Smooth muscle cell (in vitro differentiated cells): ENCODE data around the gene MEX3C. TPM values are rescaled to one million over a fixed set of nuclear protein-coding genes. Genes with fewer than 3 reads are reported as not detected.

Experiments
- DNase-seq: peaks from one replicate; lab custom pipeline; 2025; ENCODE audit not compliant: unreplicated experiment; lab: John Stamatoyannopoulos, UW
- H2AFZ ChIP-seq: fragments of 200-600 bp; sonication (generic); 2 replicates; pipeline ENCODE4 v1.6.0; 2016; ENCODE audit warnings: antibody characterized with exemption, low read depth, mild to moderate bottlenecking
- H3F3A ChIP-seq: fragments of 200-600 bp; sonication (generic); 2 replicates; pipeline ENCODE4 v1.6.0; 2017; ENCODE audit warnings: antibody characterized with exemption, low read depth
- H3K27ac ChIP-seq: fragments of 200-600 bp; sonication (generic); 2 replicates; pipeline ENCODE4 v1.5.1; 2016; ENCODE audit warnings: low read depth, mild to moderate bottlenecking
- H3K27me3 ChIP-seq: fragments of 200-600 bp; sonication (generic); 2 replicates; pipeline ENCODE4 v1.6.1; 2016; ENCODE audit warnings: low read depth, mild to moderate bottlenecking
- H3K36me3 ChIP-seq: fragments of 200-600 bp; sonication (generic); 2 replicates; pipeline ENCODE4 v1.5.1; 2016; ENCODE audit warnings: low read depth
- H3K4me1 ChIP-seq: fragments of 200-600 bp; sonication (generic); 2 replicates; pipeline ENCODE4 v1.5.1; 2016; ENCODE audit warnings: low read depth
- H3K4me2 ChIP-seq: fragments of 200-600 bp; sonication (generic); 2 replicates; pipeline ENCODE4 v1.6.0; 2016; ENCODE audit warnings: mild to moderate bottlenecking
- H3K4me3 ChIP-seq: fragments of 200-600 bp; sonication (generic); 2 replicates; pipeline ENCODE4 v1.5.1; 2016; ENCODE audit warnings: mild to moderate bottlenecking
- H3K79me2 ChIP-seq: fragments of 200-600 bp; sonication (generic); 2 replicates; pipeline ENCODE4 v1.6.0; 2016; ENCODE audit warnings: low read depth, mild to moderate bottlenecking
- H3K9ac ChIP-seq: fragments of 200-600 bp; sonication (generic); 2 replicates; pipeline ENCODE4 v1.6.0; 2016; ENCODE audit warnings: low read depth
- H3K9me3 ChIP-seq: fragments of 200-600 bp; sonication (generic); replicated peaks from 2 replicates; pipeline ENCODE4 v1.5.1; 2016; ENCODE audit warnings: low read depth
- H4K20me1 ChIP-seq: fragments of 200-600 bp; sonication (generic); 2 replicates; pipeline ENCODE4 v1.6.0; 2016; ENCODE audit warnings: low read depth
- WGBS: methylation state at CpG from one replicate; pipeline ENCODE4 v1.1.7; 2016; ENCODE audit warnings: low lambda C conversion rate; 5-methylcytosine and 5-hydroxymethylcytosine counted together
- polyA plus RNA-seq: library from polyadenylated mRNA; unstranded; fragments of >200 nt; fragmentation: Nextera tagmentation; extraction: Ambion mirVana; gene quantifications from 2 replicates; pipeline ENCODE4 v1.2.1, GENCODE V29; 2016
- total RNA-seq: library from RNA; depleted of rRNA; stranded (reverse); fragments of >200 nt; gene quantifications from 2 replicates; pipeline ENCODE4 v1.2.3, GENCODE V29; 2014
- TF ChIP-seq, protein P1 (sequence below): fragments of 200-600 bp; sonication (generic); IDR thresholded peaks from 2 replicates; pipeline ENCODE4 v1.5.1; 2017; ENCODE audit warnings: borderline replicate concordance, mild to moderate bottlenecking, antibody characterized with exemption; ENCODE audit not compliant: insufficient read depth, poor library complexity, severe bottlenecking

Gene MEX3C
- total and polyA plus RNA-seq, 2 experiments from 2014 or later = 34.4 to 81.4 TPM

DNA sequence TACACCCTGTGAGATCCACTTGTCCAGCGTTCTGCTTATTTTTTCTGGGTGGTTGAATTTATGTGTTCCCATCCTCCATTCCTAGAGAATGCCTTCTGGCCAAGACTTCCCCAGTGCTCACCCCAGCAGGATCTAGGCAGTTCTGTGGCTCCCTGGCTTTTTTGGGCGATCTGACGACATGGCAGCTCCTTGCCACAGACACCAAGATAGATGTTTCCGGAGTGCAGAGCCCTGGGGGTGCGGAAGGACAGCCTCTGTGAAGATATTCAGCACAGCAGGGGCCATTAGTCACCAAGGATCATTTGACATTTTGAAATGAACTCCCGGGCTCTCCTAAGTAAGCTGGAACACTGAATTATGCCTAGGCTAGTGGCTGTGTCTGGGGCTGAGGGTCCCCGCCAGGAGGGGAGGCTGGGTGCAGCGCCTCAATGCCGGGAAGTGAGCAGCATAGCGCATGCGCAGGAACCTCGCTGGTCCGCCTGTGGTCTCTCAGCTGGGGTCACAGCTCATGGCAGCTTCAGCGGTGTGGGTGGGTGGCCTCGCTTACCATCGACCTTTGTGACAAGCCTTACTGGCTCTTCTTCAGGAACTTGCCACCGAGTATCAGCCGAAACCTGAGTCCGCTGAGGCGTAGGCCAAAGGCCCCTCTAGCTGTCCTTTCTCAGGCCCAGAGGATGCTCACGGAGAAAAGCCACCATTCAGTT lies 60.3 kb downstream of the MEX3C start:
- peak overlapping the region; percentile 40 for H3K9ac ChIP-seq
- H3K4me3 ChIP-seq = no peak overlapping the region
- no peaks in the 10 kb centered on the region for H3K4me1 ChIP-seq
- H3F3A ChIP-seq = peaks cover 4% of the 10 kb centered on the region
- H3K27ac ChIP-seq = peak overlapping the region; percentile 84
- no peak overlapping the region for H3K4me2 ChIP-seq
- no peaks in the 10 kb centered on the region for H4K20me1 ChIP-seq
- no peak for DNase-seq
- H3K36me3 ChIP-seq = no peaks in the 10 kb centered on the region
- TF ChIP-seq, protein P1, sequence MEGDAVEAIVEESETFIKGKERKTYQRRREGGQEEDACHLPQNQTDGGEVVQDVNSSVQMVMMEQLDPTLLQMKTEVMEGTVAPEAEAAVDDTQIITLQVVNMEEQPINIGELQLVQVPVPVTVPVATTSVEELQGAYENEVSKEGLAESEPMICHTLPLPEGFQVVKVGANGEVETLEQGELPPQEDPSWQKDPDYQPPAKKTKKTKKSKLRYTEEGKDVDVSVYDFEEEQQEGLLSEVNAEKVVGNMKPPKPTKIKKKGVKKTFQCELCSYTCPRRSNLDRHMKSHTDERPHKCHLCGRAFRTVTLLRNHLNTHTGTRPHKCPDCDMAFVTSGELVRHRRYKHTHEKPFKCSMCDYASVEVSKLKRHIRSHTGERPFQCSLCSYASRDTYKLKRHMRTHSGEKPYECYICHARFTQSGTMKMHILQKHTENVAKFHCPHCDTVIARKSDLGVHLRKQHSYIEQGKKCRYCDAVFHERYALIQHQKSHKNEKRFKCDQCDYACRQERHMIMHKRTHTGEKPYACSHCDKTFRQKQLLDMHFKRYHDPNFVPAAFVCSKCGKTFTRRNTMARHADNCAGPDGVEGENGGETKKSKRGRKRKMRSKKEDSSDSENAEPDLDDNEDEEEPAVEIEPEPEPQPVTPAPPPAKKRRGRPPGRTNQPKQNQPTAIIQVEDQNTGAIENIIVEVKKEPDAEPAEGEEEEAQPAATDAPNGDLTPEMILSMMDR = no peak
- H3K27me3 ChIP-seq = no peaks in the 10 kb centered on the region
- H3K9me3 ChIP-seq = no peaks in the 10 kb centered on the region
- WGBS = 85% methylated on average over 20 of the region's 21 CpGs
- H2AFZ ChIP-seq = no peak overlapping the region
- no peaks in the 10 kb centered on the region for H3K79me2 ChIP-seq

DNA sequence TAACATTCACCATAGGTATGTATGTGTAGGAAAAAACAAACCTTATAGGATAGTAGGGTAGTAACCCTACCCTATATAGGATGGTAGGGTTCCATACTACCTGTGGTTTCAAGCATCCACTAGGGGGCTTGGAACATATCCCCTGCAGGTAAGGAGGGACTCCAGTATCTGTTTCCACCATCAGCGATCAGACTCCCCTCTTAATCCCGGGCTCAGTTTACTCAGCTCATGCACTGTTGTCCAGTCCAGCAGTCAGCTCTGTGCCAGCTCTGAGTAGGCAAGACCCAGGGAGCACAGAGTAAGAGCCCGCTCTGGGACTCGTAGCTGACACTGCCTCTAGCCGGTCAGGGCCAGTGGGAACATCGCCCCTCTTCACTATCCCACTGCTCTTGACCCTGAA lies 61.7 kb downstream of the MEX3C start:
- H3F3A ChIP-seq = peaks cover 4% of the 10 kb centered on the region
- H3K9me3 ChIP-seq = no peaks in the 10 kb centered on the region
- no peaks in the 10 kb centered on the region for H3K27me3 ChIP-seq
- H3K4me3 ChIP-seq = peak overlapping the region; percentile 25
- DNase-seq = no peak
- H3K4me1 ChIP-seq = no peaks in the 10 kb centered on the region
- no peaks in the 10 kb centered on the region for H3K79me2 ChIP-seq
- no peak overlapping the region for H2AFZ ChIP-seq
- H4K20me1 ChIP-seq = no peaks in the 10 kb centered on the region
- 76% methylated on average over 6 of the region's 6 CpGs for WGBS
- H3K9ac ChIP-seq = peak overlapping the region; percentile 46
- H3K4me2 ChIP-seq = peak overlapping the region; percentile 71
- TF ChIP-seq, protein P1 = no peak
- H3K36me3 ChIP-seq = no peaks in the 10 kb centered on the region
- peak overlapping the region; percentile 84 for H3K27ac ChIP-seq

- H4K20me1 ChIP-seq = no peaks in the 10 kb centered on the region
- peak overlapping the region; percentile 71 for H3K4me2 ChIP-seq
- 8% methylated on average over 9 of the region's 9 CpGs for WGBS
- H3K79me2 ChIP-seq = no peaks in the 10 kb centered on the region
- no peaks in the 10 kb centered on the region for H3K4me1 ChIP-seq
- H2AFZ ChIP-seq = no peak overlapping the region
- H3K36me3 ChIP-seq = no peaks in the 10 kb centered on the region
- TF ChIP-seq, protein P1 = no peak
- H3K9me3 ChIP-seq = no peaks in the 10 kb centered on the region
- DNase-seq = no peak
- peak overlapping the region; percentile 84 for H3K27ac ChIP-seq
- peak overlapping the region; percentile 66 for H3K9ac ChIP-seq
- H3F3A ChIP-seq = peaks cover 4% of the 10 kb centered on the region
- H3K4me3 ChIP-seq = peak overlapping the region; percentile 25
- H3K27me3 ChIP-seq = no peaks in the 10 kb centered on the region
These were observed 62.1 kb downstream of the MEX3C start for GRCh38 chr18:51135364-51135763.

DNA sequence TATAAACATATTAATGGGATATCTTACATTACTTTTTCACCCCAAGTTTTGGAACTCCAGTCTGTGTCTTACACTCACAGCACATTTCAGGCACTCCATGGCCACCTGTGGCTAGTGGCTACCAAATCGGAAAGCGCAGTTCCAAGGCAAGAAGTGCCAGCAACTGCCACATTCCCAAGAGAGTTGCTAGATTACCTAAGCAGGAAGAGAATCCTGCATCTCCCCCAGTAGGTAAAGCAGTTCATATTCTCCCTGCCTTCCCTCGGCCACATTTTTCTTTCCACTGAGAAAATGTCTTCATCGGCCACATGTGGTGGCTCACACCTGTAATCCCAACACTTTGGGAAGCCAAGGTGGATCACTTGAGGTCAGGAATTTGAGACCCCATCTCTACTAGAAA lies 62.8 kb downstream of the MEX3C start:
- peak overlapping the region; percentile 66 for H3K9ac ChIP-seq

More for the DNA sequence above, 62.8 kb downstream of the MEX3C start:
- no peak overlapping the region for H2AFZ ChIP-seq
- peak overlapping the region; percentile 84 for H3K27ac ChIP-seq
- peak overlapping the region; percentile 71 for H3K4me2 ChIP-seq
- H4K20me1 ChIP-seq = no peaks in the 10 kb centered on the region
- H3K9me3 ChIP-seq = no peaks in the 10 kb centered on the region
- no peaks in the 10 kb centered on the region for H3K4me1 ChIP-seq
- H3F3A ChIP-seq = peaks cover 4% of the 10 kb centered on the region
- no peaks in the 10 kb centered on the region for H3K27me3 ChIP-seq
- TF ChIP-seq, protein P1 = no peak
- no peaks in the 10 kb centered on the region for H3K36me3 ChIP-seq
- no peak for DNase-seq
- no peaks in the 10 kb centered on the region for H3K79me2 ChIP-seq
- no peak overlapping the region for H3K4me3 ChIP-seq
- 92% methylated on average over 4 of the region's 4 CpGs for WGBS
